ENCODE results near the gene SYNDIG1.
A peak's percentile ranks its signal among the peaks of the same experiment; 100 is the strongest.

The SYNDIG1 gene

GRCh38 chr20:24460712-24461111, 8.7 kb upstream of the SYNDIG1 start:
- H3K9me3 ChIP-seq (ENCODE audit: insufficient read depth, low read depth, low read length) = no peaks in the 10 kb centered on the region
- peaks cover 24% of the 10 kb centered on the region for H3K4me1 ChIP-seq (ENCODE audit: insufficient read depth, low read length)
- H3K36me3 ChIP-seq (ENCODE audit: insufficient read depth, low read length) = no peaks in the 10 kb centered on the region
- H3K9ac ChIP-seq (ENCODE audit: low read depth, low read length) = no peak overlapping the region
- H3K27ac ChIP-seq (ENCODE audit: low read depth, low read length) = no peak overlapping the region
- H3K4me3 ChIP-seq (ENCODE audit: low read length) = no peak overlapping the region
- H3K27me3 ChIP-seq (ENCODE audit: insufficient read depth, low read length) = peaks cover 11% of the 10 kb centered on the region; the same call in 1 of the 2 replicates
- 91% methylated on average over 7 of the region's 7 CpGs for WGBS

- Histone ChIP-seq H3K36me3 (ENCODE audit: insufficient read depth, low read length) (no peaks in the 10 kb centered on the region), H3K27ac (ENCODE audit: low read depth, low read length) (peak overlapping the region; percentile 40), H3K4me3 (ENCODE audit: low read length) (no peak overlapping the region), H3K9me3 (ENCODE audit: insufficient read depth, low read depth, low read length) (no peaks in the 10 kb centered on the region), H3K4me1 (ENCODE audit: insufficient read depth, low read length) (peaks cover 21% of the 10 kb centered on the region), H3K27me3 (ENCODE audit: insufficient read depth, low read length) (peaks cover 22% of the 10 kb centered on the region), H3K9ac (ENCODE audit: low read depth, low read length) (no peak overlapping the region)
- WGBS = 89% methylated on average over 3 of the region's 3 CpGs
Measured at GRCh38 chr20:24461848-24462247, 7.6 kb upstream of the SYNDIG1 start.

- H3K9me3 ChIP-seq (ENCODE audit: insufficient read depth, low read depth, low read length) = no peaks in the 10 kb centered on the region
- peaks cover 29% of the 10 kb centered on the region for H3K27me3 ChIP-seq (ENCODE audit: insufficient read depth, low read length)
- no peaks in the 10 kb centered on the region for H3K36me3 ChIP-seq (ENCODE audit: insufficient read depth, low read length)
- H3K4me1 ChIP-seq (ENCODE audit: insufficient read depth, low read length) = peaks cover 23% of the 10 kb centered on the region
- peak overlapping the region; percentile 40 for H3K27ac ChIP-seq (ENCODE audit: low read depth, low read length)
- no peak overlapping the region for H3K9ac ChIP-seq (ENCODE audit: low read depth, low read length)
- no peak overlapping the region for H3K4me3 ChIP-seq (ENCODE audit: low read length)
- WGBS = 43% methylated on average over 4 of the region's 4 CpGs
Measured at GRCh38 chr20:24462460-24463010, 6.9 kb upstream of the SYNDIG1 start.

- peaks cover 34% of the 10 kb centered on the region for H3K4me1 ChIP-seq (ENCODE audit: insufficient read depth, low read length)
- H3K27me3 ChIP-seq (ENCODE audit: insufficient read depth, low read length) = peaks cover 48% of the 10 kb centered on the region
- no peak overlapping the region for H3K4me3 ChIP-seq (ENCODE audit: low read length)
- 91% methylated on average over 3 of the region's 3 CpGs for WGBS
- no peak overlapping the region for H3K27ac ChIP-seq (ENCODE audit: low read depth, low read length)
- no peak overlapping the region for H3K9ac ChIP-seq (ENCODE audit: low read depth, low read length)
- no peaks in the 10 kb centered on the region for H3K36me3 ChIP-seq (ENCODE audit: insufficient read depth, low read length)
- no peaks in the 10 kb centered on the region for H3K9me3 ChIP-seq (ENCODE audit: insufficient read depth, low read depth, low read length)
Measured at GRCh38 chr20:24465159-24465558, 4.3 kb upstream of the SYNDIG1 start.

- H3K9ac ChIP-seq (ENCODE audit: low read depth, low read length) = no peak overlapping the region
- H3K36me3 ChIP-seq (ENCODE audit: insufficient read depth, low read length) = no peaks in the 10 kb centered on the region
- H3K4me1 ChIP-seq (ENCODE audit: insufficient read depth, low read length) = peaks cover 34% of the 10 kb centered on the region
- WGBS = 91% methylated on average over 3 of the region's 3 CpGs
- no peaks in the 10 kb centered on the region for H3K9me3 ChIP-seq (ENCODE audit: insufficient read depth, low read depth, low read length)
- H3K27me3 ChIP-seq (ENCODE audit: insufficient read depth, low read length) = peaks cover 54% of the 10 kb centered on the region
- H3K27ac ChIP-seq (ENCODE audit: low read depth, low read length) = no peak overlapping the region
- H3K4me3 ChIP-seq (ENCODE audit: low read length) = no peak overlapping the region
Measured at GRCh38 chr20:24465730-24466129, 3.7 kb upstream of the SYNDIG1 start.

GRCh38 chr20:24468401-24469115, 871 bp upstream of the SYNDIG1 start:
- 27% methylated on average over 23 of the region's 23 CpGs for WGBS
- Histone ChIP-seq H3K4me1 (ENCODE audit: insufficient read depth, low read length) (peaks cover 22% of the 10 kb centered on the region), H3K27me3 (ENCODE audit: insufficient read depth, low read length) (peaks cover 82% of the 10 kb centered on the region), H3K4me3 (ENCODE audit: low read length) (peak overlapping the region; percentile 79), H3K36me3 (ENCODE audit: insufficient read depth, low read length) (no peaks in the 10 kb centered on the region), H3K9me3 (ENCODE audit: insufficient read depth, low read depth, low read length) (no peaks in the 10 kb centered on the region), H3K27ac (ENCODE audit: low read depth, low read length) (no peak overlapping the region; the same call in 1 of the 2 replicates), H3K9ac (ENCODE audit: low read depth, low read length) (peak overlapping the region; percentile 58; the same call in 1 of the 2 replicates)

GRCh38 chr20:24469894-24470745, 691 bp downstream of the SYNDIG1 start:
- no peak overlapping the region for H3K27ac ChIP-seq (ENCODE audit: low read depth, low read length)
- WGBS = under 1% methylated on average over 62 of the region's 62 CpGs

GRCh38 chr20:24470746-24471582, 1.5 kb downstream of the SYNDIG1 start:
- Histone ChIP-seq H3K9ac (ENCODE audit: low read depth, low read length) (no peak overlapping the region; the same call in 1 of the 2 replicates), H3K4me3 (ENCODE audit: low read length) (peak overlapping the region; percentile 79), H3K36me3 (ENCODE audit: insufficient read depth, low read length) (no peaks in the 10 kb centered on the region), H3K4me1 (ENCODE audit: insufficient read depth, low read length) (peaks cover 22% of the 10 kb centered on the region), H3K27me3 (ENCODE audit: insufficient read depth, low read length) (peaks cover 79% of the 10 kb centered on the region), H3K27ac (ENCODE audit: low read depth, low read length) (no peak overlapping the region), H3K9me3 (ENCODE audit: insufficient read depth, low read depth, low read length) (no peaks in the 10 kb centered on the region)
- 2% methylated on average over 55 of the region's 56 CpGs for WGBS

More at GRCh38 chr20:24469894-24470745, 691 bp downstream of the SYNDIG1 start:
- H3K36me3 ChIP-seq (ENCODE audit: insufficient read depth, low read length) = no peaks in the 10 kb centered on the region
- no peaks in the 10 kb centered on the region for H3K9me3 ChIP-seq (ENCODE audit: insufficient read depth, low read depth, low read length)
- H3K4me1 ChIP-seq (ENCODE audit: insufficient read depth, low read length) = peaks cover 22% of the 10 kb centered on the region
- H3K9ac ChIP-seq (ENCODE audit: low read depth, low read length) = peak overlapping the region; percentile 58
- H3K4me3 ChIP-seq (ENCODE audit: low read length) = peak overlapping the region; percentile 79
- H3K27me3 ChIP-seq (ENCODE audit: insufficient read depth, low read length) = peaks cover 86% of the 10 kb centered on the region

- H3K27me3 ChIP-seq (ENCODE audit: insufficient read depth, low read length) = peaks cover 65% of the 10 kb centered on the region
- H3K9ac ChIP-seq (ENCODE audit: low read depth, low read length) = no peak overlapping the region
- WGBS = 87% methylated on average over 2 of the region's 3 CpGs
- H3K4me3 ChIP-seq (ENCODE audit: low read length) = no peak overlapping the region
- no peaks in the 10 kb centered on the region for H3K9me3 ChIP-seq (ENCODE audit: insufficient read depth, low read depth, low read length)
- peaks cover 21% of the 10 kb centered on the region for H3K4me1 ChIP-seq (ENCODE audit: insufficient read depth, low read length)
- no peak overlapping the region for H3K27ac ChIP-seq (ENCODE audit: low read depth, low read length)
- no peaks in the 10 kb centered on the region for H3K36me3 ChIP-seq (ENCODE audit: insufficient read depth, low read length)
Measured at GRCh38 chr20:24472426-24472825, 3.0 kb downstream of the SYNDIG1 start.

- Histone ChIP-seq H3K36me3 (ENCODE audit: insufficient read depth, low read length) (no peaks in the 10 kb centered on the region), H3K9me3 (ENCODE audit: insufficient read depth, low read depth, low read length) (no peaks in the 10 kb centered on the region), H3K27ac (ENCODE audit: low read depth, low read length) (no peak overlapping the region), H3K4me1 (ENCODE audit: insufficient read depth, low read length) (peaks cover 9% of the 10 kb centered on the region; the same call in 1 of the 2 replicates), H3K27me3 (ENCODE audit: insufficient read depth, low read length) (peaks cover 53% of the 10 kb centered on the region), H3K9ac (ENCODE audit: low read depth, low read length) (no peak overlapping the region), H3K4me3 (ENCODE audit: low read length) (no peak overlapping the region)
- WGBS = 80% methylated on average over 7 of the region's 7 CpGs
Measured at GRCh38 chr20:24473435-24474223, 4.2 kb downstream of the SYNDIG1 start.
